ENCODE data around the gene USF1. TPM values are rescaled to one million over a fixed set of nuclear protein-coding genes. Genes with fewer than 3 reads are reported as not detected.

USF1 gene
- polyA plus RNA-seq, 3 donors, result 6.3 to 335 (median 25.5) TPM

GRCh38 chr1:161007369-161007768 lies 38.4 kb downstream of the USF1 start:
- H3K9ac ChIP-seq (ENCODE audit: insufficient read depth, low read length, poor library complexity, severe bottlenecking), result no peak overlapping the region
- no peak for DNase-seq
- WGBS (ENCODE audit: insufficient coverage), result no CpG with 5 or more reads among the region's 2 CpGs
- H3K27ac Mint-ChIP-seq, result peak overlapping the region in 1 of 7 donors; percentile 6
- H3K4me1 Mint-ChIP-seq, result peaks cover 13% of the 10 kb centered on the region
- H3K4me3 ChIP-seq (replicated peaks in 1 of 3; ENCODE audit: low read depth in 2 of 3, low read length in 3 of 3), result no peak overlapping the region
- H3K27me3 ChIP-seq (ENCODE audit: control insufficient read depth in 2 of 2, insufficient read depth in 2 of 2, low read length in 2 of 2), result no peaks in the 10 kb centered on the region
- H3K4me1 ChIP-seq (ENCODE audit: control insufficient read depth in 1 of 2, insufficient read depth in 2 of 2, low read length in 2 of 2), result peaks cover 6 to 14% of the 10 kb centered on the region in 2 donors
- H3K36me3 ChIP-seq (replicated peaks in 1 of 2; ENCODE audit: control insufficient read depth in 1 of 2, insufficient read depth in 2 of 2, low read length in 2 of 2), result peaks cover 6 to 7% of the 10 kb centered on the region in 2 donors
- no peak overlapping the region for H3K4me2 ChIP-seq (replicated peaks; ENCODE audit: extremely low read depth, low read length, poor library complexity, severe bottlenecking)
- no peak overlapping the region for H3K27ac ChIP-seq (ENCODE audit: low read depth in 1 of 2, low read length in 2 of 2)
- intact Hi-C loops (cut with micrococcal nuclease), result no loop called here
- H3K36me3 Mint-ChIP-seq, result peaks cover 7 to 33% of the 10 kb centered on the region in 2 donors
- H4K20me1 ChIP-seq (ENCODE audit: insufficient read depth, low read length), result peaks cover 5% of the 10 kb centered on the region
- H3K9me3 ChIP-seq (replicated peaks in 1 of 2; ENCODE audit: control insufficient read depth in 1 of 2, insufficient read depth in 1 of 2, low read length in 2 of 2), result no peaks in the 10 kb centered on the region
- TF ChIP-seq CTCF (IDR thresholded peaks at IDR 0.05), result no peak
- H3K4me3 Mint-ChIP-seq, result no peak overlapping the region
- peaks cover 62% of the 10 kb centered on the region for H3K79me2 ChIP-seq (ENCODE audit: insufficient read depth, low read length)
- H3K9me3 Mint-ChIP-seq, result peaks cover 0 to 2% (median 0%) of the 10 kb centered on the region in 7 donors
- no peak overlapping the region for H2AFZ ChIP-seq (ENCODE audit: insufficient read depth, low read depth, low read length, poor library complexity, severe bottlenecking)
- H3K27me3 Mint-ChIP-seq (ENCODE audit: low read depth in 3 of 3), result no peaks in the 10 kb centered on the region

GRCh38 chr1:161006563-161006962 lies 39.2 kb downstream of the USF1 start:
- Mint-ChIP-seq H3K27me3 (ENCODE audit: low read depth in 3 of 3) (no peaks in the 10 kb centered on the region), H3K27ac (peak overlapping the region in 1 of 7 donors; percentile 69), H3K9me3 (peaks cover 0 to 2% (median 0%) of the 10 kb centered on the region in 7 donors), H3K4me1 (peaks cover 8% of the 10 kb centered on the region), H3K36me3 (peaks cover 7 to 33% of the 10 kb centered on the region in 2 donors), H3K4me3 (no peak overlapping the region)
- no peaks in the 10 kb centered on the region for H3K27me3 ChIP-seq (ENCODE audit: control insufficient read depth in 2 of 2, insufficient read depth in 2 of 2, low read length in 2 of 2)
- H3K4me2 ChIP-seq (replicated peaks; ENCODE audit: extremely low read depth, low read length, poor library complexity, severe bottlenecking), result no peak overlapping the region
- peaks cover 6 to 9% of the 10 kb centered on the region in 2 donors for H3K36me3 ChIP-seq (replicated peaks in 1 of 2; ENCODE audit: control insufficient read depth in 1 of 2, insufficient read depth in 2 of 2, low read length in 2 of 2)
- 93% methylated on average over 4 of the region's 8 CpGs for WGBS (ENCODE audit: insufficient coverage)
- no peak overlapping the region for H2AFZ ChIP-seq (ENCODE audit: insufficient read depth, low read depth, low read length, poor library complexity, severe bottlenecking)
- H3K79me2 ChIP-seq (ENCODE audit: insufficient read depth, low read length), result peaks cover 54% of the 10 kb centered on the region
- intact Hi-C loops (cut with micrococcal nuclease), result no loop called here
- peaks cover 0 to 6% of the 10 kb centered on the region in 2 donors for H3K4me1 ChIP-seq (ENCODE audit: control insufficient read depth in 1 of 2, insufficient read depth in 2 of 2, low read length in 2 of 2)
- no peak for DNase-seq
- H3K27ac ChIP-seq (ENCODE audit: low read depth in 1 of 2, low read length in 2 of 2), result no peak overlapping the region
- peaks cover 5% of the 10 kb centered on the region for H4K20me1 ChIP-seq (ENCODE audit: insufficient read depth, low read length)
- H3K4me3 ChIP-seq (replicated peaks in 1 of 3; ENCODE audit: low read depth in 2 of 3, low read length in 3 of 3), result no peak overlapping the region
- TF ChIP-seq CTCF (IDR thresholded peaks at IDR 0.05), result no peak
- H3K9me3 ChIP-seq (replicated peaks in 1 of 2; ENCODE audit: control insufficient read depth in 1 of 2, insufficient read depth in 1 of 2, low read length in 2 of 2), result no peaks in the 10 kb centered on the region
- H3K9ac ChIP-seq (ENCODE audit: insufficient read depth, low read length, poor library complexity, severe bottlenecking), result no peak overlapping the region
